Tibial artery (tissue), 4 donors: ENCODE data around the gene TMEM259.

Source experiments
- DNase-seq, 2 donors: peaks; one replicate each; pipeline ENCODE4 v3.0.0-alpha.2; 2019
- H3K27ac ChIP-seq, 2 donors: fragments of 200-600 bp; sonication (generic) in 1 of 2; 1 replicate in 1 of 2; 2 replicates in 1 of 2; pipeline ENCODE4 v1.5.1; 2018 to 2019; ENCODE audit warnings: mild to moderate bottlenecking in 1 of 2
- H3K27me3 ChIP-seq, 2 donors: fragments of 200-600 bp; sonication (generic) in 1 of 2; one replicate each; pipeline versions ENCODE4 v1.5.1 to v1.6.0; 2016 to 2019
- H3K36me3 ChIP-seq, 3 donors: fragments of 200-600 bp; sonication (generic) in 2 of 3; one replicate each; pipeline ENCODE4 v1.5.1; 2016 to 2019; ENCODE audit warnings: mild to moderate bottlenecking in 2 of 3
- H3K4me1 ChIP-seq, 4 donors: fragments of 200-600 bp; sonication (generic) in 2 of 4; 1 replicate in 3 of 4; 2 replicates in 1 of 4; pipeline ENCODE4 v1.5.1; 2016 to 2019
- H3K4me3 ChIP-seq, 2 donors: fragments of 200-600 bp; sonication (generic) in 1 of 2; 1 replicate in 1 of 2; 2 replicates in 1 of 2; pipeline ENCODE4 v1.5.1; 2018 to 2019; ENCODE audit warnings: mild to moderate bottlenecking in 2 of 2
- H3K9me3 ChIP-seq, 3 donors: fragments of 200-600 bp; sonication (generic) in 1 of 3; one replicate each; pipeline ENCODE4 v1.5.1; 2016 to 2019
- intact Hi-C: fragments of 100-400 bp; cut with DNase I; formaldehyde crosslinking; loops from one replicate; pipeline ENCODE4 v1.15.0; 2023; ENCODE audit warnings: low total_unique reads
- TF ChIP-seq, protein P1 (sequence below), 2 experiments: fragments of 200-600 bp in 1 of 2; fragments of 450-650 bp in 1 of 2; IDR thresholded peaks; one replicate each; pipeline ENCODE4 v1.5.1; 2017 to 2019; ENCODE audit warnings: antibody characterized with exemption in 2 of 2, mild to moderate bottlenecking in 1 of 2, moderate library complexity in 1 of 2

The TMEM259 gene

DNA sequence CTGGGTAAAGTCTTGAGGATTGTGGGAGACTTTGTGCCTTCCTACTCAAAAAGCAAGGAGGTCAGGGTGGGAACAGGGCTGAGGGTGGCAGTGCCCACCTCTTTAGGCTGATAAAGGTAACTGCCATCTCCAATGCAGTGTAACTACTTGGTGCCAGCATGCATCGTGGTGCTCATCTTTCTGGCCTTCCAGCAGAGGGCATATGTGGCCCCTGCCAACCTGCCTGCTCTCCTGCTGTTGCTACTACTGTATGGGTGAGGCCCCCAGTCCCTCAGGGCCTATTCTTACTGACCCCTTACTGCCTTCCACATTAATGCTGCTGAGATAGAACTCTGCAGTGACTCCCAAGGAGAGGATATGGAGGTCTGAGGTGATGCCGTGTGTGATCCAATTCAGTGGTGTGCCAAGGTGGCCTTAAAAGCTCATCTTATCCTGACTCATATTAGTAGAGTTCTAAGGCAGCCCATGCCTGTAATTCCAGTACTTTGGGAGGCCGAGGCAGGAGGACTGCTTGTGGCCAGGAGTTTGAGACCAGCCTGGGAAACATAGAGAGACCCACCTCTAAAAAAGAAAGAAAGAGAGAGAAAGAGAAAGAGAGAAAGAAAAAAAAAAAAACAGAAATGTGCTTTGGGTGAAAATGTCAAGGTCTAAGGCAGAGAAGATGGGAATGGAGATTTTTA lies 36.4 kb upstream of the TMEM259 start:
- Histone ChIP-seq H3K9me3 (peaks cover 4 to 44% (median 43%) of the 10 kb centered on the region in 3 donors), H3K27me3 (no peaks in the 10 kb centered on the region), H3K4me3 (no peak overlapping the region), H3K36me3 (peaks cover 9 to 27% (median 14%) of the 10 kb centered on the region in 3 donors), H3K27ac (no peak overlapping the region), H3K4me1 (no peaks in the 10 kb centered on the region)
- DNase-seq, result no peak
- intact Hi-C loops, result no loop called here
- TF ChIP-seq, protein P1, sequence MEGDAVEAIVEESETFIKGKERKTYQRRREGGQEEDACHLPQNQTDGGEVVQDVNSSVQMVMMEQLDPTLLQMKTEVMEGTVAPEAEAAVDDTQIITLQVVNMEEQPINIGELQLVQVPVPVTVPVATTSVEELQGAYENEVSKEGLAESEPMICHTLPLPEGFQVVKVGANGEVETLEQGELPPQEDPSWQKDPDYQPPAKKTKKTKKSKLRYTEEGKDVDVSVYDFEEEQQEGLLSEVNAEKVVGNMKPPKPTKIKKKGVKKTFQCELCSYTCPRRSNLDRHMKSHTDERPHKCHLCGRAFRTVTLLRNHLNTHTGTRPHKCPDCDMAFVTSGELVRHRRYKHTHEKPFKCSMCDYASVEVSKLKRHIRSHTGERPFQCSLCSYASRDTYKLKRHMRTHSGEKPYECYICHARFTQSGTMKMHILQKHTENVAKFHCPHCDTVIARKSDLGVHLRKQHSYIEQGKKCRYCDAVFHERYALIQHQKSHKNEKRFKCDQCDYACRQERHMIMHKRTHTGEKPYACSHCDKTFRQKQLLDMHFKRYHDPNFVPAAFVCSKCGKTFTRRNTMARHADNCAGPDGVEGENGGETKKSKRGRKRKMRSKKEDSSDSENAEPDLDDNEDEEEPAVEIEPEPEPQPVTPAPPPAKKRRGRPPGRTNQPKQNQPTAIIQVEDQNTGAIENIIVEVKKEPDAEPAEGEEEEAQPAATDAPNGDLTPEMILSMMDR (IDR thresholded peaks at IDR 0.05), result no peak

DNA sequence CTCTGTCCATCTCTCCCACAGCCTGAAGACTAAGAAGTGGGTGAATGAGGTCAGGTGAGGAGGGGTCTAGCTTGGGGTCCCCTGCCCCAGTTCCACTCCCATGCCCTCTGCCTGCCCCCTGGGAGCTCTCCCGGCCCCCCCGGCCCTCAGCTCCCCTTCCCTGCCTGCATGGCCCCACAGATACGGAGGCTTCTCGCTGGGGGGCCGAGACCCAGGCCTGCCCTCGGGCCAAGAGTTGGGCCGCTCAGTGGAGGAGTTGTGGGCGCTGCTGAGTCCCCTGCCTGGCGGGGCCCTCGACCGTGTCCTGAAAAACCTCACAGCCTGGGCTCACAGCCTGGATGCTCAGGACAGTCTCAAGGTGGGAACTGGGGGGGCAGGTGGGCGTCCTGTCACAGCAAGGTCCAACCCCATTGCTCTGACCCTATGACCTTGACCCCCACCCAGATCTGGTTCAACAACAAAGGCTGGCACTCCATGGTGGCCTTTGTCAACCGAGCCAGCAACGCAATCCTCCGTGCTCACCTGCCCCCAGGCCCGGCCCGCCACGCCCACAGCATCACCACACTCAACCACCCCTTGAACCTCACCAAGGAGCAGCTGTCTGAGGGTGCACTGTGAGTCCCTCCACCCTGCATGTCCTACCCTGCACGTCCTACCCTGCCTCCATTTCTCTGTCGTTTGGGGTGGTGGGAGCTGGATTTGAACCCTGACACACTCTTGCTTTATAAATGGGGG lies 35.1 kb upstream of the TMEM259 start:
- no peaks in the 10 kb centered on the region for H3K4me1 ChIP-seq
- H3K4me3 ChIP-seq, result no peak overlapping the region
- TF ChIP-seq, protein P1 (IDR thresholded peaks at IDR 0.05), result no peak
- H3K36me3 ChIP-seq, result peaks cover 9 to 27% (median 14%) of the 10 kb centered on the region in 3 donors
- H3K9me3 ChIP-seq, result peaks cover 4 to 44% (median 43%) of the 10 kb centered on the region in 3 donors
- DNase-seq, result no peak
- no peak overlapping the region for H3K27ac ChIP-seq
- intact Hi-C loops, result no loop called here
- no peaks in the 10 kb centered on the region for H3K27me3 ChIP-seq

DNA sequence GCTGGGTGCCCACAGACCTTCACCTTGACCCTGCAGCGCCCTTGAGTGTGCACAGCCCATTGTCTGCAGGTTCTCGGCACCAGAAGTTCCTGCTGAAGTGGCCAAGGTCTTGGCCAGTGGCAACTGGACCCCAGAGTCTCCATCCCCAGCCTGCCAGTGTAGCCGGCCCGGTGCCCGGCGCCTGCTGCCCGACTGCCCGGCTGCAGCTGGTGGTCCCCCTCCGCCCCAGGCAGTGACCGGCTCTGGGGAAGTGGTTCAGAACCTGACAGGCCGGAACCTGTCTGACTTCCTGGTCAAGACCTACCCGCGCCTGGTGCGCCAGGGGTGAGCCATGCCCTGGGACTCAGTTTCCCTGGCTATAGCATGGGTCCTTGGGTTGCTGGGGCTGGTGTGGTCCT lies 34.1 kb upstream of the TMEM259 start:
- intact Hi-C loops, result no loop called here
- Histone ChIP-seq H3K4me3 (no peak overlapping the region), H3K36me3 (peaks cover 9 to 27% (median 14%) of the 10 kb centered on the region in 3 donors), H3K27me3 (no peaks in the 10 kb centered on the region), H3K4me1 (no peaks in the 10 kb centered on the region), H3K9me3 (peaks cover 4 to 44% (median 43%) of the 10 kb centered on the region in 3 donors), H3K27ac (no peak overlapping the region)
- TF ChIP-seq, protein P1 (IDR thresholded peaks at IDR 0.05), result no peak
- no peak for DNase-seq

DNA sequence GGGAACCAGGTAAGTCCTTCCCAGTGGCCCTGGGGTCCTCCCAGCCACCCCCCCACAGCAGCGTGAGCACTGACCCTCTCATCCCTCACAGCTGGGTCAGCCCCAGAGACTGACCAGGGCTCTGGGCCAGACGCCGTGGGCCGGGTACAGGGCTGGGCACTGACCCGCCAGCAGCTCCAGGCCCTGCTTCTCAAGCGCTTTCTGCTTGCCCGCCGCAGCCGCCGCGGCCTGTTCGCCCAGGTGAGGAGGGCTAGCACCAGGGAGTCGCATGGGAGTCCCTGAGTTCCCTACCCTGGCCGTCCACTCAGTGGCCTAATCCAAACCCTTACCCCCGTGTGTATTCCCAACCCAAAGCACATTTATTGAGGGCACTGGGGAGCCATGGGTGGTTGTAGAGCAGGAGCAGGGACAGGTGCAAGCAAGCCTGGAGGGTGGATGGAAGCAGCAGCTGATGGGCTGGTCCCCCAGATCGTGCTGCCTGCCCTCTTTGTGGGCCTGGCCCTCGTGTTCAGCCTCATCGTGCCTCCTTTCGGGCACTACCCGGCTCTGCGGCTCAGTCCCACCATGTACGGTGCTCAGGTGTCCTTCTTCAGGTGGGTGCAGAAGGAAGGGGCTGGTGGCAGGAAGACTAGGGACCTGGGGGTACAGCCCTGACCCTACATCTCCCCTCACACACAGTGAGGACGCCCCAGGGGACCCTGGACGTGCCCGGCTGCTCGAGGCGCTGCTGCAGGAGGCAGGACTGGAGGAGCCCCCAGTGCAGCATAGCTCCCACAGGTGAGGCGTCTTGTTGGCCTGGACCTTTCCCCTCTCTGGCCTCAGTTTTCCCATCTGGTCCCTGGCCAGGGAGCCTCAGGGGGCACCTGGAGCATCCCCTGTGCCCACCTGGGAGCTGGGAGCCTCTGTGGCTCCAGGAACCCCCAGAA lies 33.4 kb upstream of the TMEM259 start:
- intact Hi-C loops, result no loop called here
- Histone ChIP-seq H3K4me1 (no peaks in the 10 kb centered on the region), H3K36me3 (peaks cover 9 to 25% (median 14%) of the 10 kb centered on the region in 3 donors), H3K9me3 (peaks cover 4 to 39% (median 38%) of the 10 kb centered on the region in 3 donors), H3K4me3 (no peak overlapping the region), H3K27ac (no peak overlapping the region), H3K27me3 (no peaks in the 10 kb centered on the region)
- no peak for DNase-seq
- TF ChIP-seq, protein P1 (IDR thresholded peaks at IDR 0.05), result no peak
